CD14-positive monocyte (primary cell): Measurements from ENCODE around the gene RAE1. TPM values are rescaled to one million over a fixed set of nuclear protein-coding genes. Genes with fewer than 3 reads are reported as not detected.

Experiments used
- DNase-seq, 3 donors: peaks; one replicate each; pipeline ENCODE4 v3.0.0-alpha.2; 2011 to 2022
- H2AFZ ChIP-seq: 2 replicates; pipeline ENCODE4 v1.6.0; 2012; ENCODE audit warnings: mild to moderate bottlenecking, low read depth, low read length, inconsistent platforms; ENCODE audit not compliant: insufficient read depth, poor library complexity, severe bottlenecking
- H3K27ac ChIP-seq, 2 donors: 1 replicate in 1 of 2; 2 replicates in 1 of 2; pipeline ENCODE4 v1.5.1; 2012 to 2013; ENCODE audit warnings: low read length in 2 of 2, control low read depth in 1 of 2, inconsistent platforms in 1 of 2, low read depth in 1 of 2, mild to moderate bottlenecking in 1 of 2
- H3K27me3 ChIP-seq, 2 donors: one replicate each; pipeline versions ENCODE4 v1.6.0 to v1.6.1; 2011 to 2013; ENCODE audit warnings: low read length in 2 of 2; ENCODE audit not compliant: control insufficient read depth in 2 of 2, insufficient read depth in 2 of 2
- H3K36me3 ChIP-seq, 2 donors: replicated peaks in 1 of 2; 1 replicate in 1 of 2; 2 replicates in 1 of 2; pipeline versions ENCODE4 v1.5.1 to v1.6.1; 2012 to 2013; ENCODE audit warnings: low read length in 2 of 2, control low read depth in 1 of 2, inconsistent platforms in 1 of 2, mild to moderate bottlenecking in 1 of 2; ENCODE audit not compliant: insufficient read depth in 2 of 2, control insufficient read depth in 1 of 2
- H3K4me1 ChIP-seq, 2 donors: 1 replicate in 1 of 2; 2 replicates in 1 of 2; pipeline versions ENCODE4 v1.5.1 to v1.6.1; 2012 to 2013; ENCODE audit warnings: low read length in 2 of 2, control low read depth in 1 of 2, inconsistent platforms in 1 of 2, mild to moderate bottlenecking in 1 of 2, moderate library complexity in 1 of 2; ENCODE audit not compliant: insufficient read depth in 2 of 2, control insufficient read depth in 1 of 2
- H3K4me2 ChIP-seq: replicated peaks from 2 replicates; pipeline ENCODE3; 2012; ENCODE audit warnings: low read length, moderate library complexity, mild to moderate bottlenecking; ENCODE audit not compliant: poor library complexity, severe bottlenecking; ENCODE audit errors: extremely low read depth
- H3K4me3 ChIP-seq, 3 experiments: fragments of 200-600 bp in 1 of 3; sonication (generic) in 1 of 3; replicated peaks in 1 of 3; 1 replicate in 2 of 3; 2 replicates in 1 of 3; pipeline ENCODE4 v1.5.1; 2011 to 2013; ENCODE audit warnings: low read length in 3 of 3, mild to moderate bottlenecking in 3 of 3, control low read depth in 2 of 3, low read depth in 2 of 3, inconsistent platforms in 1 of 3, moderate library complexity in 1 of 3
- H3K79me2 ChIP-seq: 2 replicates; pipeline ENCODE4 v1.6.0; 2012; ENCODE audit warnings: mild to moderate bottlenecking, control low read depth, inconsistent platforms, low read length, moderate library complexity; ENCODE audit not compliant: insufficient read depth
- H3K9ac ChIP-seq: 2 replicates; pipeline ENCODE4 v1.6.0; 2017; ENCODE audit warnings: low read length, mild to moderate bottlenecking; ENCODE audit not compliant: insufficient read depth, poor library complexity, severe bottlenecking
- H3K9me3 ChIP-seq, 2 donors: replicated peaks in 1 of 2; 1 replicate in 1 of 2; 2 replicates in 1 of 2; pipeline versions ENCODE4 v1.5.1 to v1.6.1; 2012 to 2013; ENCODE audit warnings: low read length in 2 of 2, control low read depth in 1 of 2; ENCODE audit not compliant: control insufficient read depth in 1 of 2, insufficient read depth in 1 of 2
- H4K20me1 ChIP-seq: 2 replicates; pipeline ENCODE4 v1.6.0; 2012; ENCODE audit warnings: mild to moderate bottlenecking, low read length, control low read depth, moderate library complexity; ENCODE audit not compliant: insufficient read depth
- H3K27ac Mint-ChIP-seq, 7 donors: one replicate each; pipeline ENCODE4 v1.8.0; 2020; ENCODE audit warnings: mild to moderate bottlenecking in 7 of 7, mixed read lengths in 7 of 7, moderate library complexity in 6 of 7, inconsistent platforms in 2 of 7
- H3K27me3 Mint-ChIP-seq, 3 donors: one replicate each; pipeline ENCODE4 v1.8.0; 2021 to 2022; ENCODE audit warnings: low read depth in 3 of 3, mild to moderate bottlenecking in 3 of 3, mixed read lengths in 3 of 3, moderate library complexity in 3 of 3, inconsistent platforms in 1 of 3
- H3K36me3 Mint-ChIP-seq, 2 donors: one replicate each; pipeline ENCODE4 v1.8.0; 2020; ENCODE audit warnings: mixed read lengths in 2 of 2, inconsistent platforms in 1 of 2, mild to moderate bottlenecking in 1 of 2
- H3K4me1 Mint-ChIP-seq: one replicate; pipeline ENCODE4 v1.8.0; 2020; ENCODE audit warnings: mild to moderate bottlenecking, mixed read lengths
- H3K4me3 Mint-ChIP-seq, 2 donors: one replicate each; pipeline ENCODE4 v1.8.0; 2020; ENCODE audit warnings: mild to moderate bottlenecking in 2 of 2, mixed read lengths in 2 of 2, moderate library complexity in 1 of 2
- H3K9me3 Mint-ChIP-seq, 7 donors: one replicate each; pipeline ENCODE4 v1.8.0; 2020 to 2022; ENCODE audit warnings: mixed read lengths in 7 of 7, mild to moderate bottlenecking in 6 of 7, moderate library complexity in 6 of 7, inconsistent platforms in 2 of 7
- CTCF ChIP-seq: fragments of 200-600 bp; IDR thresholded peaks from one replicate; pipeline ENCODE4 v1.8.0; 2022; ENCODE audit warnings: antibody characterized with exemption, mild to moderate bottlenecking
- whole genome bisulfite sequencing: methylation state at CpG from one replicate; pipeline ENCODE4 v1.1.5; 2013; ENCODE audit warnings: missing lambda C conversion rate; ENCODE audit not compliant: insufficient coverage; 5-methylcytosine and 5-hydroxymethylcytosine counted together
- intact Hi-C, 2 donors: fragments of 100-400 bp; cut with micrococcal nuclease; formaldehyde crosslinking; loops; one replicate each; pipeline versions ENCODE4 v1.15.0 to v1.15.1; 2023
- polyA plus RNA-seq, 3 donors: library from polyadenylated mRNA; depleted of rRNA in 1 of 3; unstranded in 2 of 3; stranded (reverse) in 1 of 3; fragments of 300-500 nt in 2 of 3; fragments of >200 nt in 1 of 3; fragmentation: Illumina TruSeq in 2 of 3; gene quantifications; 1 replicate in 2 of 3; 2 replicates in 1 of 3; pipeline ENCODE4 v1.2.3, GENCODE V29; 2012 to 2021

RAE1 gene
- polyA plus RNA-seq, 3 donors: 15.8 to 27.5 (median 21.7) TPM

- H3K9me3 ChIP-seq: no peaks in the 10 kb centered on the region
- H3K4me3 ChIP-seq: no peak overlapping the region
- intact Hi-C loops: loop anchor here in 1 of 2 donors (10.0 kb wide), 1 partner anchor 215 kb away; no protein-coding TSS in a partner anchor
- peaks cover 59% of the 10 kb centered on the region for H4K20me1 ChIP-seq
- TF ChIP-seq CTCF: no peak
- H3K9me3 Mint-ChIP-seq: no peaks in the 10 kb centered on the region
- H3K4me3 Mint-ChIP-seq: no peak overlapping the region
- H3K27ac ChIP-seq: no peak overlapping the region
- no peak overlapping the region for H3K9ac ChIP-seq
- H3K36me3 ChIP-seq: peaks cover 28 to 70% of the 10 kb centered on the region in 2 donors
- peaks cover 19 to 24% of the 10 kb centered on the region in 2 donors for H3K4me1 ChIP-seq
- DNase-seq: no peak
- WGBS: 92% methylated on average over 8 of the region's 10 CpGs
- no peak overlapping the region for H2AFZ ChIP-seq
- H3K36me3 Mint-ChIP-seq: peaks cover 61 to 75% of the 10 kb centered on the region in 2 donors
- H3K79me2 ChIP-seq: peaks cover 34% of the 10 kb centered on the region
- H3K27me3 ChIP-seq: no peaks in the 10 kb centered on the region
- peaks cover 34% of the 10 kb centered on the region for H3K4me1 Mint-ChIP-seq
- H3K4me2 ChIP-seq: no peak overlapping the region
- H3K27ac Mint-ChIP-seq: peak overlapping the region in 1 of 7 donors; percentile 66
- H3K27me3 Mint-ChIP-seq: peaks cover 0 to 11% (median 0%) of the 10 kb centered on the region in 3 donors
Measured at GRCh38 chr20:57380081-57380750, 29.2 kb downstream of the RAE1 start.

- peaks cover 22 to 60% of the 10 kb centered on the region in 2 donors for H3K36me3 ChIP-seq
- Mint-ChIP-seq H3K36me3 (peaks cover 55 to 71% of the 10 kb centered on the region in 2 donors), H3K4me3 (no peak overlapping the region), H3K4me1 (peaks cover 22% of the 10 kb centered on the region), H3K27me3 (peaks cover 0 to 8% (median 5%) of the 10 kb centered on the region in 3 donors), H3K9me3 (peaks cover 0 to 5% (median 0%) of the 10 kb centered on the region in 7 donors), H3K27ac (peak overlapping the region in 2 of 7 donors; percentile 22 to 37)
- no peaks in the 10 kb centered on the region for H3K9me3 ChIP-seq
- no peak overlapping the region for H3K4me3 ChIP-seq
- H3K9ac ChIP-seq: no peak overlapping the region
- WGBS: 62% methylated on average over 12 of the region's 20 CpGs
- TF ChIP-seq CTCF: peak; percentile 86
- peaks cover 19% of the 10 kb centered on the region for H3K79me2 ChIP-seq
- peak; percentile 62 to 72 (median 70) for DNase-seq
- intact Hi-C loops: loop anchor here (1.0 to 10.0 kb wide), 3 partner anchors 113 to 213 kb away; no protein-coding TSS in a partner anchor
- H3K27me3 ChIP-seq: no peaks in the 10 kb centered on the region
- H4K20me1 ChIP-seq: peaks cover 46% of the 10 kb centered on the region
- H3K4me1 ChIP-seq: peaks cover 6 to 11% of the 10 kb centered on the region in 2 donors
- no peak overlapping the region for H3K27ac ChIP-seq
- no peak overlapping the region for H2AFZ ChIP-seq
- H3K4me2 ChIP-seq: no peak overlapping the region
Measured at GRCh38 chr20:57381596-57382503, 30.8 kb downstream of the RAE1 start.
